Measurements from ENCODE around the gene GPR25. TPM values are rescaled to one million over a fixed set of nuclear protein-coding genes. Genes with fewer than 3 reads are reported as not detected.

Gene GPR25
- total RNA-seq, 1 experiment from 2014 or later, result not detected

GRCh38 chr1:200873116-200873670 lies 412 bp downstream of the GPR25 start:
- DNase-seq (ENCODE audit: low spot score), result no peak

GRCh38 chr1:200873671-200874397 lies 1.1 kb downstream of the GPR25 start:
- no peak for DNase-seq (ENCODE audit: low spot score)

GRCh38 chr1:200874694-200875093 lies 1.9 kb downstream of the GPR25 start:
- no peak for DNase-seq (ENCODE audit: low spot score)

GRCh38 chr1:200875416-200875815 lies 2.6 kb downstream of the GPR25 start:
- DNase-seq (ENCODE audit: low spot score), result no peak

- no peak for DNase-seq (ENCODE audit: low spot score)
Observed at GRCh38 chr1:200877010-200877409, 4.2 kb downstream of the GPR25 start.

- no peak for DNase-seq (ENCODE audit: low spot score)
Observed at GRCh38 chr1:200877839-200878551, 5.2 kb downstream of the GPR25 start.

GRCh38 chr1:200880212-200880611 lies 7.4 kb downstream of the GPR25 start:
- no peak for DNase-seq (ENCODE audit: low spot score)

- DNase-seq (ENCODE audit: low spot score), result no peak
Observed at GRCh38 chr1:200883118-200883517, 10.3 kb downstream of the GPR25 start.

GRCh38 chr1:200885623-200886402 lies 13.0 kb downstream of the GPR25 start:
- no peak for DNase-seq (ENCODE audit: low spot score)

GRCh38 chr1:200886594-200886993 lies 13.8 kb downstream of the GPR25 start:
- DNase-seq (ENCODE audit: low spot score), result no peak

GRCh38 chr1:200887036-200887435 lies 14.3 kb downstream of the GPR25 start:
- DNase-seq (ENCODE audit: low spot score), result no peak

GRCh38 chr1:200887772-200888348 lies 15.1 kb downstream of the GPR25 start:
- no peak for DNase-seq (ENCODE audit: low spot score)

GRCh38 chr1:200888349-200888838 lies 15.6 kb downstream of the GPR25 start:
- DNase-seq (ENCODE audit: low spot score), result no peak

- no peak for DNase-seq (ENCODE audit: low spot score)
Observed at GRCh38 chr1:200889571-200889970, 16.8 kb downstream of the GPR25 start.

GRCh38 chr1:200890027-200890426 lies 17.2 kb downstream of the GPR25 start:
- no peak for DNase-seq (ENCODE audit: low spot score)

- DNase-seq (ENCODE audit: low spot score), result peak; percentile 29
Observed at GRCh38 chr1:200890818-200891773, 18.3 kb downstream of the GPR25 start.

- DNase-seq (ENCODE audit: low spot score), result no peak
Observed at GRCh38 chr1:200891774-200892157, 19.0 kb downstream of the GPR25 start.

- no peak for DNase-seq (ENCODE audit: low spot score)
Observed at GRCh38 chr1:200892546-200892945, 19.8 kb downstream of the GPR25 start.

- no peak for DNase-seq (ENCODE audit: low spot score)
Observed at GRCh38 chr1:200892958-200893357, 20.2 kb downstream of the GPR25 start.

- DNase-seq (ENCODE audit: low spot score), result no peak
Observed at GRCh38 chr1:200893411-200893901, 20.7 kb downstream of the GPR25 start.

Data from H4 (cell line).